ENCODE results near the gene IFNA2.

GRCh38 chr9:21383627-21384026 lies 1.6 kb downstream of the IFNA2 start:
- TF ChIP-seq CTCF (IDR thresholded peaks at IDR 0.05) (no peak), POLR2A (IDR thresholded peaks at IDR 0.05) (no peak)
